HL-60 (cell line): ENCODE measurements around the gene KLHL25.

Source experiments
- DNase-seq, 2 experiments: peaks; one replicate each; pipeline ENCODE4 v3.0.0-alpha.2; 2010 to 2020; ENCODE audit warnings: low read depth in 1 of 2, low spot score in 1 of 2
- H3K27ac ChIP-seq: fragments of 250-450 bp; sonication (Bioruptor Pico); replicated peaks from 2 replicates; pipeline ENCODE4 v1.5.1; 2020; ENCODE audit warnings: mild to moderate bottlenecking, moderate library complexity
- H3K27me3 ChIP-seq: fragments of 250-450 bp; sonication (Bioruptor Pico); 2 replicates; pipeline ENCODE4 v1.5.1; 2021; ENCODE audit warnings: mild to moderate bottlenecking, moderate library complexity; ENCODE audit not compliant: insufficient read depth, poor library complexity, severe bottlenecking
- H3K4me3 ChIP-seq: replicated peaks from 2 replicates; pipeline ENCODE4 v1.5.1; 2011; ENCODE audit warnings: mild to moderate bottlenecking, control low read depth, low read length; ENCODE audit not compliant: insufficient read depth
- CTCF ChIP-seq: IDR thresholded peaks from one replicate; pipeline ENCODE4 v1.5.1; 2011; ENCODE audit warnings: low read length, control low read depth, inconsistent platforms; ENCODE audit not compliant: insufficient read depth
- GABPA ChIP-seq: IDR thresholded peaks from 2 replicates; pipeline ENCODE4 v1.6.1; 2012; ENCODE audit warnings: low read depth
- POLR2AphosphoS5 ChIP-seq: IDR thresholded peaks from 2 replicates; pipeline ENCODE4 v1.6.1; 2012; ENCODE audit warnings: low read depth
- REST ChIP-seq: IDR thresholded peaks from 2 replicates; pipeline ENCODE4 v1.6.1; 2012; ENCODE audit warnings: low read depth; ENCODE audit not compliant: insufficient replicate concordance
- SPI1 ChIP-seq: IDR thresholded peaks from 2 replicates; pipeline ENCODE4 v1.6.1; 2012; ENCODE audit warnings: low read depth, mild to moderate bottlenecking, borderline replicate concordance

KLHL25 gene

GRCh38 chr15:85760049-85760448 is 34.7 kb downstream of the KLHL25 start:
- Histone ChIP-seq H3K27me3 (no peaks in the 10 kb centered on the region), H3K4me3 (no peak overlapping the region), H3K27ac (no peak overlapping the region)
- DNase-seq = no peak
- TF ChIP-seq CTCF (no peak), POLR2AphosphoS5 (no peak), GABPA (no peak), REST (no peak), SPI1 (no peak)

GRCh38 chr15:85759376-85759775 is 35.3 kb downstream of the KLHL25 start:
- TF ChIP-seq GABPA (no peak), CTCF (no peak), REST (no peak)

GRCh38 chr15:85758655-85758978 is 36.1 kb downstream of the KLHL25 start:
- Histone ChIP-seq H3K4me3 (no peak overlapping the region), H3K27ac (no peak overlapping the region), H3K27me3 (no peaks in the 10 kb centered on the region)
- no peak for TF ChIP-seq REST
- TF ChIP-seq GABPA = no peak
- no peak for TF ChIP-seq SPI1
- TF ChIP-seq CTCF = no peak
- DNase-seq = no peak

More at GRCh38 chr15:85759376-85759775, 35.3 kb downstream of the KLHL25 start:
- DNase-seq = no peak
- no peak overlapping the region for H3K4me3 ChIP-seq
- no peak overlapping the region for H3K27ac ChIP-seq
- no peaks in the 10 kb centered on the region for H3K27me3 ChIP-seq
